ENCODE results near the gene DLEC1.

The DLEC1 gene

GRCh38 chr3:38137615-38138348 is 98.8 kb downstream of the DLEC1 start:
- no peak for TF ChIP-seq TAF1 (IDR thresholded peaks at IDR 0.05; ENCODE audit: low read depth, low read length)
- TF ChIP-seq POLR2AphosphoS5 (IDR thresholded peaks at IDR 0.05; ENCODE audit: low read depth, low read length), result peak; percentile 13; the same call in 1 of the 2 replicates
- peak; percentile 32; the same call in 1 of the 2 replicates for TF ChIP-seq POLR2A (IDR thresholded peaks at IDR 0.05; ENCODE audit: low read depth, low read length)
- TF ChIP-seq POU2F2 (IDR thresholded peaks at IDR 0.05; ENCODE audit: low read depth, low read length), result no peak
- DNase-seq (ENCODE audit: insufficient read length, low spot score), result no peak

GRCh38 chr3:38138349-38139190 is 99.6 kb downstream of the DLEC1 start, which contains the start of gene MYD88:
Gene MYD88, plus strand, starts transcription at chr3:38138661. Its CDS starts 40 bp downstream, at chr3:38138701.
- TF ChIP-seq PAX5 (IDR thresholded peaks at IDR 0.05; ENCODE audit: insufficient read depth, low read length, severe bottlenecking) (no peak), SPI1 (IDR thresholded peaks at IDR 0.05; ENCODE audit: low read depth, low read length) (peak; percentile 94), TAF1 (IDR thresholded peaks at IDR 0.05; ENCODE audit: low read depth, low read length) (peak; percentile 67), POLR2AphosphoS5 (IDR thresholded peaks at IDR 0.05; ENCODE audit: low read depth, low read length) (peak; percentile 72; the same call in 1 of the 2 replicates), POU2F2 (IDR thresholded peaks at IDR 0.05; ENCODE audit: low read depth, low read length) (no peak), POLR2A (IDR thresholded peaks at IDR 0.05; ENCODE audit: low read depth, low read length) (peak; percentile 74; the same call in 1 of the 2 replicates)
- DNase-seq (ENCODE audit: insufficient read length, low spot score) (peak; percentile 71), FAIRE-seq (peak; percentile 75)

More at GRCh38 chr3:38137615-38138348, 98.8 kb downstream of the DLEC1 start:
- peak; percentile 52 for FAIRE-seq

GRCh38 chr3:38139191-38139590 is 100.2 kb downstream of the DLEC1 start:
- FAIRE-seq (no peak), DNase-seq (ENCODE audit: insufficient read length, low spot score) (no peak)
- TF ChIP-seq POU2F2 (IDR thresholded peaks at IDR 0.05; ENCODE audit: low read depth, low read length) (no peak), PAX5 (IDR thresholded peaks at IDR 0.05; ENCODE audit: insufficient read depth, low read length, severe bottlenecking) (no peak), TAF1 (IDR thresholded peaks at IDR 0.05; ENCODE audit: low read depth, low read length) (no peak)

- DNase-seq (ENCODE audit: insufficient read length, low spot score) (no peak), FAIRE-seq (no peak)
- no peak for TF ChIP-seq POU2F2 (IDR thresholded peaks at IDR 0.05; ENCODE audit: low read depth, low read length)
- TF ChIP-seq POLR2AphosphoS5 (IDR thresholded peaks at IDR 0.05; ENCODE audit: low read depth, low read length), result no peak
- no peak for TF ChIP-seq PAX5 (IDR thresholded peaks at IDR 0.05; ENCODE audit: insufficient read depth, low read length, severe bottlenecking)
- no peak for TF ChIP-seq POLR2A (IDR thresholded peaks at IDR 0.05; ENCODE audit: low read depth, low read length)
- TF ChIP-seq SPI1 (IDR thresholded peaks at IDR 0.05; ENCODE audit: low read depth, low read length), result no peak
These were observed 100.6 kb downstream of the DLEC1 start for GRCh38 chr3:38139652-38140051.

GRCh38 chr3:38140326-38141172 is 101.5 kb downstream of the DLEC1 start:
- no peak for TF ChIP-seq PAX5 (IDR thresholded peaks at IDR 0.05; ENCODE audit: insufficient read depth, low read length, severe bottlenecking)
- no peak for TF ChIP-seq SPI1 (IDR thresholded peaks at IDR 0.05; ENCODE audit: low read depth, low read length)
- TF ChIP-seq POU2F2 (IDR thresholded peaks at IDR 0.05; ENCODE audit: low read depth, low read length), result no peak
- TF ChIP-seq POLR2A (IDR thresholded peaks at IDR 0.05; ENCODE audit: low read depth, low read length), result no peak
- no peak for TF ChIP-seq TAF1 (IDR thresholded peaks at IDR 0.05; ENCODE audit: low read depth, low read length)
- no peak for TF ChIP-seq POLR2AphosphoS5 (IDR thresholded peaks at IDR 0.05; ENCODE audit: low read depth, low read length)
- DNase-seq (ENCODE audit: insufficient read length, low spot score) (no peak), FAIRE-seq (no peak)

GRCh38 chr3:38141173-38141951 is 102.4 kb downstream of the DLEC1 start:
- FAIRE-seq, result no peak
- TF ChIP-seq SPI1 (IDR thresholded peaks at IDR 0.05; ENCODE audit: low read depth, low read length) (0 out of 2 replicates have a peak, but pooled peaks have one; percentile 13), POU2F2 (IDR thresholded peaks at IDR 0.05; ENCODE audit: low read depth, low read length) (no peak)
- DNase-seq (ENCODE audit: insufficient read length, low spot score), result no peak

GRCh38 chr3:38141952-38142273 is 102.9 kb downstream of the DLEC1 start:
- DNase-seq (ENCODE audit: insufficient read length, low spot score) (no peak), FAIRE-seq (no peak)
- TF ChIP-seq TAF1 (IDR thresholded peaks at IDR 0.05; ENCODE audit: low read depth, low read length) (no peak), POLR2AphosphoS5 (IDR thresholded peaks at IDR 0.05; ENCODE audit: low read depth, low read length) (no peak)

GRCh38 chr3:38142959-38143358 is 104.0 kb downstream of the DLEC1 start:
- DNase-seq (ENCODE audit: insufficient read length, low spot score), result no peak
- FAIRE-seq, result no peak

GRCh38 chr3:38143511-38143910 is 104.5 kb downstream of the DLEC1 start:
- TF ChIP-seq POLR2AphosphoS5 (IDR thresholded peaks at IDR 0.05; ENCODE audit: low read depth, low read length), result no peak
- no peak for FAIRE-seq
- no peak for DNase-seq (ENCODE audit: insufficient read length, low spot score)

More at GRCh38 chr3:38142959-38143358, 104.0 kb downstream of the DLEC1 start:
- no peak for TF ChIP-seq POLR2AphosphoS5 (IDR thresholded peaks at IDR 0.05; ENCODE audit: low read depth, low read length)
- no peak for TF ChIP-seq PAX5 (IDR thresholded peaks at IDR 0.05; ENCODE audit: insufficient read depth, low read length, severe bottlenecking)
- TF ChIP-seq SPI1 (IDR thresholded peaks at IDR 0.05; ENCODE audit: low read depth, low read length), result no peak
- no peak for TF ChIP-seq POU2F2 (IDR thresholded peaks at IDR 0.05; ENCODE audit: low read depth, low read length)
- no peak for TF ChIP-seq TAF1 (IDR thresholded peaks at IDR 0.05; ENCODE audit: low read depth, low read length)
